ENCODE results near the gene FBXO46.
"Not testable (repeated sequence)": the region's sequence is repeated elsewhere in the genome, so short reads cannot be mapped to it uniquely, and the experiment has no call there.

The FBXO46 gene

DNA sequence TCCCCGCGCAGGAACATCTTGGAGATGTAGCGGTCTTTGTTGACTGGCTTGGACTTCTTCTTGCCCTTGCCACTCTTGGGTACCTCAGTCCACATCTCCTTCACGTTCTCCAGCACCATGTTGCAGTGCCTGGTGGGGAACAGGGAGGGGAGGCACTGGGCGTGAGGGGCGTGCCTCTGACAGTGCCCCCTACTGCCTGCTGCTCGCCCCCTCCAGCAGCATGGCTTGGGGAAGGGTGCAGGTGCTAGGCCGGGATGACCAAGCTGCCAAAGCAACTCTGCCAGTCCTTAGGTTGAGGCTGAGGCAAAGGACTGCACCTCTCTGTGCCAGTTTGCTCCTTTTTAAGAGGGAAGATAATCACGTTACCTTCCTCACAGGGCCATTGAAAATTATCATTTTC, 43.1 kb downstream of the FBXO46 start:
- ChIA-PET CTCF (interaction anchor here (9.8 kb wide), 1 partner anchor 6 kb away, joined by 121 read pairs; no protein-coding TSS in a partner anchor), POLR2A (interaction anchor here (1.1 to 9.9 kb wide), 2 partner anchors 43 to 82 kb away, joined by 3 to 111 read pairs; partner anchors contain the start of genes FBXO46 and SIX5)
- Histone ChIP-seq H3K4me3 (ENCODE audit: low read depth, low read length) (no peak overlapping the region), H3K9me3 (ENCODE audit: control insufficient read depth, insufficient read depth, low read depth, low read length) (no peaks in the 10 kb centered on the region), H3K36me3 (ENCODE audit: control insufficient read depth in 2 of 2, insufficient read depth in 1 of 2, low read length in 2 of 2) (peaks cover 61 to 64% of the 10 kb centered on the region in 2 experiments), H3K4me1 (ENCODE audit: control insufficient read depth, insufficient read depth, low read length) (no peaks in the 10 kb centered on the region; the same call in 1 of the 2 replicates), H3K27ac (ENCODE audit: extremely low read depth, low read depth, low read length) (no peak overlapping the region)
- TF ChIP-seq, protein P1, sequence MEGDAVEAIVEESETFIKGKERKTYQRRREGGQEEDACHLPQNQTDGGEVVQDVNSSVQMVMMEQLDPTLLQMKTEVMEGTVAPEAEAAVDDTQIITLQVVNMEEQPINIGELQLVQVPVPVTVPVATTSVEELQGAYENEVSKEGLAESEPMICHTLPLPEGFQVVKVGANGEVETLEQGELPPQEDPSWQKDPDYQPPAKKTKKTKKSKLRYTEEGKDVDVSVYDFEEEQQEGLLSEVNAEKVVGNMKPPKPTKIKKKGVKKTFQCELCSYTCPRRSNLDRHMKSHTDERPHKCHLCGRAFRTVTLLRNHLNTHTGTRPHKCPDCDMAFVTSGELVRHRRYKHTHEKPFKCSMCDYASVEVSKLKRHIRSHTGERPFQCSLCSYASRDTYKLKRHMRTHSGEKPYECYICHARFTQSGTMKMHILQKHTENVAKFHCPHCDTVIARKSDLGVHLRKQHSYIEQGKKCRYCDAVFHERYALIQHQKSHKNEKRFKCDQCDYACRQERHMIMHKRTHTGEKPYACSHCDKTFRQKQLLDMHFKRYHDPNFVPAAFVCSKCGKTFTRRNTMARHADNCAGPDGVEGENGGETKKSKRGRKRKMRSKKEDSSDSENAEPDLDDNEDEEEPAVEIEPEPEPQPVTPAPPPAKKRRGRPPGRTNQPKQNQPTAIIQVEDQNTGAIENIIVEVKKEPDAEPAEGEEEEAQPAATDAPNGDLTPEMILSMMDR (tag by site-specific recombination; IDR thresholded peaks at IDR 0.05) = peak; percentile 16; the same call in 1 of the 2 replicates
- TF ChIP-seq GFI1B (tag by site-specific recombination; IDR thresholded peaks at IDR 0.05) = no peak

DNA sequence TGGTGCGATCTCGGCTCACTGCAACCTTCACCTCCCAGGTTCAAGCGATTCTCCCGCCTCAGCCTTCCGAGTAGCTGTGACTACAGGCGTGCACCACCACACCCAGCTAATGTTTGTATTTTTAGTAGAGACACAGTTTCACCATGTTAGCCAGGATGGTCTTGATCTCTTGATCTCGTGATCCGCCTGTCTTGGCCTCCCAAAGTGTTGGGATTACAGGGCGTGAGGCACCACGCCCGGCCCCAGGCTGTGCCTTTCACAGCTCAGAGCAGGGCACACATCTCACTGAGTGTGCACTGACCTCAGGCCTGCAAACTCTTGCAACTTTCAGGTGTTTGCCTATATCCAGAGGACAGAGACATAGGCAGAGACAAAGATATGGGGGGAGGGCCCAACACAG, 45.7 kb downstream of the FBXO46 start:
- H3K36me3 ChIP-seq (ENCODE audit: control insufficient read depth in 2 of 2, insufficient read depth in 1 of 2, low read length in 2 of 2) = peaks cover 59 to 61% of the 10 kb centered on the region in 2 experiments
- POLR2A ChIA-PET = interaction anchor here (0.6 to 9.9 kb wide), 5 partner anchors 8 to 187 kb away, joined by 3 to 111 read pairs (median 3); partner anchors contain the start of gene SIX5
- CTCF ChIA-PET = interaction anchor here (0.5 to 11.3 kb wide), 4 partner anchors 7 to 257 kb away, joined by 3 to 121 read pairs (median 32); partner anchors contain the start of genes QPCTL and SNRPD2
- peak; percentile 95 for TF ChIP-seq KLF1 (tag by site-specific recombination; IDR thresholded peaks at IDR 0.05)
- not testable (repeated sequence) for H3K27ac ChIP-seq (ENCODE audit: extremely low read depth, low read depth, low read length); H3K4me3 ChIP-seq (ENCODE audit: low read depth, low read length); H3K4me1 ChIP-seq (ENCODE audit: control insufficient read depth, insufficient read depth, low read length); H3K9me3 ChIP-seq (ENCODE audit: control insufficient read depth, insufficient read depth, low read depth, low read length)

DNA sequence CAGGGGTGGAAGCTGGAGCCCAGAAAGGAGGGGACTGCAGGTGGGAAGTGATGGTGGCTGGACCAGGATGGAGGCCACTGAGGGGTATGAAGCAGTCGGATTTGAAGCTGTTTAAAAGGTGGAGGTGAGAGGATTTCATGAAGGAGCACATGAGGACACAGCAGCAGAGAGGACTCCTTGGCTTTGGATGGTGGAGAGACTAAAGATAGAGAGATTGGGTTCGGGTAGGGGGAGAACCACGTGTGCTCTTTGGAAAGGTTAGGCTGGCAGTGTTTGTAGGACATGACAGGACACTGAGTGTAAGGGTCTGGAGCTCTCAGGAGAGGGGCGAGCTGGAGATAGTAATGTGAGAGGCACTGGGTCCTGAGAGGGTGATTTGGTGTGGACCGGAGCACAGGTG, 47.8 kb downstream of the FBXO46 start:
- H3K27ac ChIP-seq (ENCODE audit: extremely low read depth, low read depth, low read length) = peak overlapping the region; percentile 41; the same call in 1 of the 2 replicates
- H3K4me1 ChIP-seq (ENCODE audit: control insufficient read depth, insufficient read depth, low read length) = peaks cover 7% of the 10 kb centered on the region
- H3K4me3 ChIP-seq (ENCODE audit: low read depth, low read length) = no peak overlapping the region
- peaks cover 40 to 46% of the 10 kb centered on the region in 2 experiments for H3K36me3 ChIP-seq (ENCODE audit: control insufficient read depth in 2 of 2, insufficient read depth in 1 of 2, low read length in 2 of 2)
- no peak for TF ChIP-seq BCL11B (tag by site-specific recombination; IDR thresholded peaks at IDR 0.05; ENCODE audit: low read depth)
- TF ChIP-seq ZNF600 (tag by site-specific recombination; IDR thresholded peaks at IDR 0.05) = peak; percentile 53
- CTCF ChIA-PET = interaction anchor here (0.6 to 11.3 kb wide), 5 partner anchors 9 to 197 kb away, joined by 4 to 121 read pairs (median 31); partner anchors contain the start of genes GIPR, QPCTL and SNRPD2
- POLR2A ChIA-PET = interaction anchor here (1.0 to 2.1 kb wide), 3 partner anchors 9 to 34 kb away, joined by 3 to 12 read pairs (median 4); partner anchors contain the start of genes QPCTL and SNRPD2
- no peaks in the 10 kb centered on the region for H3K9me3 ChIP-seq (ENCODE audit: control insufficient read depth, insufficient read depth, low read depth, low read length)

DNA sequence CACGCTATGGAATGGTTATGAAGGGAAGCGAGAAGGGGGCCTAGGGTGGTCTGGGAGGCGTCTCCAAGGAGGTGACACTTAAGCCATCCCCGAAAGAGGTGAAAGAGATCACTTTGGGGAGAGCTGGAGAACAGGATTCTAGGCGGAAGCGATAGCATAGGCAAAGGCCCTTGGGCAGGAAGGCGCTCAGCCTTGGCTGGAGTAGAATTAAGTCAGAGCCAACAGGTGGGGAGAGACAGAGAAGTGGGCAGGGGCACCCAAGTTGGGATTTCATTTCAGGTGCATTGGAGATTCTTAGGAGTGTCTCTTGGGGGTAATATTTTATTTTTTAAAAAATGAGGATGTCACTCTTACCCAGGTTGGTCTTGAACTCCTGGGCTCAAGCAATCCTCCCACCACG, 48.6 kb downstream of the FBXO46 start:
- Histone ChIP-seq H3K36me3 (ENCODE audit: control insufficient read depth in 2 of 2, insufficient read depth in 1 of 2, low read length in 2 of 2) (peaks cover 32 to 38% of the 10 kb centered on the region in 2 experiments), H3K4me1 (ENCODE audit: control insufficient read depth, insufficient read depth, low read length) (peaks cover 11% of the 10 kb centered on the region), H3K4me3 (ENCODE audit: low read depth, low read length) (no peak overlapping the region), H3K27ac (ENCODE audit: extremely low read depth, low read depth, low read length) (no peak overlapping the region), H3K9me3 (ENCODE audit: control insufficient read depth, insufficient read depth, low read depth, low read length) (no peaks in the 10 kb centered on the region)
- ChIA-PET POLR2A (interaction anchor here (0.6 to 2.4 kb wide), 5 partner anchors 8 to 87 kb away, joined by 3 to 12 read pairs (median 8); partner anchors contain the start of genes QPCTL, SIX5 and SNRPD2), CTCF (interaction anchor here (0.6 to 11.3 kb wide), 9 partner anchors 10 to 378 kb away, joined by 3 to 121 read pairs (median 5); partner anchors contain the start of genes GIPR, QPCTL and SNRPD2)
- no peak for TF ChIP-seq ZNF248 (tag by site-specific recombination; IDR thresholded peaks at IDR 0.05)
- peak; percentile 67 for TF ChIP-seq ZNF623 (tag by site-specific recombination; IDR thresholded peaks at IDR 0.05)
- TF ChIP-seq ZNF510 (tag by site-specific recombination; IDR thresholded peaks at IDR 0.05; ENCODE audit: insufficient replicate concordance) = no peak
- no peak for TF ChIP-seq ZNF544 (tag by site-specific recombination; IDR thresholded peaks at IDR 0.05)
- TF ChIP-seq SCRT1 (tag by site-specific recombination; IDR thresholded peaks at IDR 0.05; ENCODE audit: borderline replicate concordance) = peak; percentile 83
- no peak for TF ChIP-seq ZFP41 (tag by site-specific recombination; IDR thresholded peaks at IDR 0.05; ENCODE audit: borderline replicate concordance)
- no peak for TF ChIP-seq EGR2 (tag by site-specific recombination; IDR thresholded peaks at IDR 0.05; ENCODE audit: low read depth)
- TF ChIP-seq SCRT2 (tag by site-specific recombination; IDR thresholded peaks at IDR 0.05) = peak; percentile 90
- TF ChIP-seq ZNF366 (tag by site-specific recombination; conservative IDR thresholded peaks at IDR 0.05) = no peak

Measured in HEK293 (cell line).